ENCODE measurements around the gene CNTLN. TPM values are rescaled to one million over a fixed set of nuclear protein-coding genes. Genes with fewer than 3 reads are reported as not detected.

Gene CNTLN
- total and polyA plus RNA-seq, 2 experiments from 2014 or later: 17.7 to 21.8 TPM

GRCh38 chr9:17088566-17088965, 46.3 kb upstream of the CNTLN start:
- Histone ChIP-seq H3K27ac (ENCODE audit: low read depth) (no peak overlapping the region), H3K27me3 (ENCODE audit: insufficient read depth) (no peaks in the 10 kb centered on the region), H2AFZ (peak overlapping the region; percentile 63), H3K9me2 (ENCODE audit: insufficient read depth) (no peaks in the 10 kb centered on the region), H3F3A (replicated peaks; ENCODE audit: low read depth) (no peaks in the 10 kb centered on the region), H3K36me3 (ENCODE audit: insufficient read depth) (no peaks in the 10 kb centered on the region), H3K4me1 (ENCODE audit: insufficient read depth) (no peaks in the 10 kb centered on the region), H4K20me1 (replicated peaks; ENCODE audit: insufficient read depth) (no peaks in the 10 kb centered on the region), H3K79me2 (replicated peaks; ENCODE audit: insufficient read depth) (no peaks in the 10 kb centered on the region), H3K4me2 (no peak overlapping the region), H3K4me3 (no peak overlapping the region)
- DNase-seq (ENCODE audit: low spot score) (peak; percentile 1), ATAC-seq (no peak)
- TF ChIP-seq STAT1 (IDR thresholded peaks at IDR 0.05; ENCODE audit: unreplicated experiment) (no peak), POLR2AphosphoS5 (IDR thresholded peaks at IDR 0.05; ENCODE audit: low read depth) (no peak), JUNB (IDR thresholded peaks at IDR 0.05; ENCODE audit: unreplicated experiment) (no peak), ZNF331 (CRISPR knock-in tag; IDR thresholded peaks at IDR 0.05; ENCODE audit: low read depth) (no peak), EZH2phosphoT487 (IDR thresholded peaks at IDR 0.05; ENCODE audit: unreplicated experiment) (no peak), ETS1 (IDR thresholded peaks at IDR 0.05) (no peak), ZNF114 (CRISPR knock-in tag; IDR thresholded peaks at IDR 0.05) (no peak), EZH2 (IDR thresholded peaks at IDR 0.05; ENCODE audit: low read depth, unreplicated experiment) (no peak)
- TF ChIP-seq, protein P1, sequence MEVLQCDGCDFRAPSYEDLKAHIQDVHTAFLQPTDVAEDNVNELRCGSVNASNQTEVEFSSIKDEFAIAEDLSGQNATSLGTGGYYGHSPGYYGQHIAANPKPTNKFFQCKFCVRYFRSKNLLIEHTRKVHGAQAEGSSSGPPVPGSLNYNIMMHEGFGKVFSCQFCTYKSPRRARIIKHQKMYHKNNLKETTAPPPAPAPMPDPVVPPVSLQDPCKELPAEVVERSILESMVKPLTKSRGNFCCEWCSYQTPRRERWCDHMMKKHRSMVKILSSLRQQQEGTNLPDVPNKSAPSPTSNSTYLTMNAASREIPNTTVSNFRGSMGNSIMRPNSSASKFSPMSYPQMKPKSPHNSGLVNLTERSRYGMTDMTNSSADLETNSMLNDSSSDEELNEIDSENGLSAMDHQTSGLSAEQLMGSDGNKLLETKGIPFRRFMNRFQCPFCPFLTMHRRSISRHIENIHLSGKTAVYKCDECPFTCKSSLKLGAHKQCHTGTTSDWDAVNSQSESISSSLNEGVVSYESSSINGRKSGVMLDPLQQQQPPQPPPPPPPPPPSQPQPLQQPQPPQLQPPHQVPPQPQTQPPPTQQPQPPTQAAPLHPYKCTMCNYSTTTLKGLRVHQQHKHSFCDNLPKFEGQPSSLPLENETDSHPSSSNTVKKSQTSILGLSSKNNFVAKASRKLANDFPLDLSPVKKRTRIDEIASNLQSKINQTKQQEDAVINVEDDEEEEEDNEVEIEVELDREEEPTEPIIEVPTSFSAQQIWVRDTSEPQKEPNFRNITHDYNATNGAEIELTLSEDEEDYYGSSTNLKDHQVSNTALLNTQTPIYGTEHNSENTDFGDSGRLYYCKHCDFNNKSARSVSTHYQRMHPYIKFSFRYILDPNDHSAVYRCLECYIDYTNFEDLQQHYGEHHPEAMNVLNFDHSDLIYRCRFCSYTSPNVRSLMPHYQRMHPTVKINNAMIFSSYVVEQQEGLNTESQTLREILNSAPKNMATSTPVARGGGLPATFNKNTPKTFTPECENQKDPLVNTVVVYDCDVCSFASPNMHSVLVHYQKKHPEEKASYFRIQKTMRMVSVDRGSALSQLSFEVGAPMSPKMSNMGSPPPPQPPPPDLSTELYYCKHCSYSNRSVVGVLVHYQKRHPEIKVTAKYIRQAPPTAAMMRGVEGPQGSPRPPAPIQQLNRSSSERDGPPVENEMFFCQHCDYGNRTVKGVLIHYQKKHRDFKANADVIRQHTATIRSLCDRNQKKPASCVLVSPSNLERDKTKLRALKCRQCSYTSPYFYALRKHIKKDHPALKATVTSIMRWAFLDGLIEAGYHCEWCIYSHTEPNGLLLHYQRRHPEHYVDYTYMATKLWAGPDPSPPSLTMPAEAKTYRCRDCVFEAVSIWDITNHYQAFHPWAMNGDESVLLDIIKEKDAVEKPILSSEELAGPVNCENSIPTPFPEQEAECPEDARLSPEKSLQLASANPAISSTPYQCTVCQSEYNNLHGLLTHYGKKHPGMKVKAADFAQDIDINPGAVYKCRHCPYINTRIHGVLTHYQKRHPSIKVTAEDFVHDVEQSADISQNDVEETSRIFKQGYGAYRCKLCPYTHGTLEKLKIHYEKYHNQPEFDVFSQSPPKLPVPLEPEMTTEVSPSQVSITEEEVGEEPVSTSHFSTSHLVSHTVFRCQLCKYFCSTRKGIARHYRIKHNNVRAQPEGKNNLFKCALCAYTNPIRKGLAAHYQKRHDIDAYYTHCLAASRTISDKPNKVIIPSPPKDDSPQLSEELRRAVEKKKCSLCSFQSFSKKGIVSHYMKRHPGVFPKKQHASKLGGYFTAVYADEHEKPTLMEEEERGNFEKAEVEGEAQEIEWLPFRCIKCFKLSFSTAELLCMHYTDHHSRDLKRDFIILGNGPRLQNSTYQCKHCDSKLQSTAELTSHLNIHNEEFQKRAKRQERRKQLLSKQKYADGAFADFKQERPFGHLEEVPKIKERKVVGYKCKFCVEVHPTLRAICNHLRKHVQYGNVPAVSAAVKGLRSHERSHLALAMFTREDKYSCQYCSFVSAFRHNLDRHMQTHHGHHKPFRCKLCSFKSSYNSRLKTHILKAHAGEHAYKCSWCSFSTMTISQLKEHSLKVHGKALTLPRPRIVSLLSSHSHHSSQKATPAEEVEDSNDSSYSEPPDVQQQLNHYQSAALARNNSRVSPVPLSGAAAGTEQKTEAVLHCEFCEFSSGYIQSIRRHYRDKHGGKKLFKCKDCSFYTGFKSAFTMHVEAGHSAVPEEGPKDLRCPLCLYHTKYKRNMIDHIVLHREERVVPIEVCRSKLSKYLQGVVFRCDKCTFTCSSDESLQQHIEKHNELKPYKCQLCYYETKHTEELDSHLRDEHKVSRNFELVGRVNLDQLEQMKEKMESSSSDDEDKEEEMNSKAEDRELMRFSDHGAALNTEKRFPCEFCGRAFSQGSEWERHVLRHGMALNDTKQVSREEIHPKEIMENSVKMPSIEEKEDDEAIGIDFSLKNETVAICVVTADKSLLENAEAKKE (CRISPR knock-in tag; IDR thresholded peaks at IDR 0.05): no peak
- TF ChIP-seq, protein P2, sequence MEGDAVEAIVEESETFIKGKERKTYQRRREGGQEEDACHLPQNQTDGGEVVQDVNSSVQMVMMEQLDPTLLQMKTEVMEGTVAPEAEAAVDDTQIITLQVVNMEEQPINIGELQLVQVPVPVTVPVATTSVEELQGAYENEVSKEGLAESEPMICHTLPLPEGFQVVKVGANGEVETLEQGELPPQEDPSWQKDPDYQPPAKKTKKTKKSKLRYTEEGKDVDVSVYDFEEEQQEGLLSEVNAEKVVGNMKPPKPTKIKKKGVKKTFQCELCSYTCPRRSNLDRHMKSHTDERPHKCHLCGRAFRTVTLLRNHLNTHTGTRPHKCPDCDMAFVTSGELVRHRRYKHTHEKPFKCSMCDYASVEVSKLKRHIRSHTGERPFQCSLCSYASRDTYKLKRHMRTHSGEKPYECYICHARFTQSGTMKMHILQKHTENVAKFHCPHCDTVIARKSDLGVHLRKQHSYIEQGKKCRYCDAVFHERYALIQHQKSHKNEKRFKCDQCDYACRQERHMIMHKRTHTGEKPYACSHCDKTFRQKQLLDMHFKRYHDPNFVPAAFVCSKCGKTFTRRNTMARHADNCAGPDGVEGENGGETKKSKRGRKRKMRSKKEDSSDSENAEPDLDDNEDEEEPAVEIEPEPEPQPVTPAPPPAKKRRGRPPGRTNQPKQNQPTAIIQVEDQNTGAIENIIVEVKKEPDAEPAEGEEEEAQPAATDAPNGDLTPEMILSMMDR (conservative IDR thresholded peaks at IDR 0.05; ENCODE audit: low read depth in 2 of 2): no peak
- no peak overlapping the region for H3K27ac Mint-ChIP-seq
- no peaks in the 10 kb centered on the region for H3K9me3 Mint-ChIP-seq
- no peaks in the 10 kb centered on the region for H3K27me3 Mint-ChIP-seq (ENCODE audit: insufficient read depth, low read depth, poor library complexity)
- H3K4me1 Mint-ChIP-seq: no peaks in the 10 kb centered on the region
- no peaks in the 10 kb centered on the region for H3K36me3 Mint-ChIP-seq (ENCODE audit: low read depth)
- no peak overlapping the region for H3K4me3 Mint-ChIP-seq
